Uterus (tissue), 2 donors: ENCODE data around the gene KIT.

Experiments used
- CTCF ChIP-seq, 4 experiments: fragments of 200-600 bp in 2 of 4; fragments of 450-650 bp in 2 of 4; sonication (generic) in 2 of 4; IDR thresholded peaks; one replicate each; pipeline ENCODE4 v1.5.1; 2016 to 2019; ENCODE audit warnings: antibody characterized with exemption in 4 of 4, mild to moderate bottlenecking in 2 of 4, moderate library complexity in 1 of 4
- POLR2A ChIP-seq, 2 donors: fragments of 450-650 bp; IDR thresholded peaks; one replicate each; pipeline ENCODE4 v1.6.1; 2016; ENCODE audit warnings: antibody characterized with exemption in 2 of 2, mild to moderate bottlenecking in 1 of 2, moderate library complexity in 1 of 2

- TF ChIP-seq CTCF (IDR thresholded peaks at IDR 0.05): no peak
- TF ChIP-seq POLR2A (IDR thresholded peaks at IDR 0.05): no peak
Measured at GRCh38 chr4:54743562-54743961, 85.8 kb downstream of the KIT start.
